ENCODE measurements around the gene UQCRFS1. TPM values are rescaled to one million over a fixed set of nuclear protein-coding genes. Genes with fewer than 3 reads are reported as not detected.

Gene UQCRFS1
- total RNA-seq, 1 donor from 2014 or later: 24.6 TPM

DNA sequence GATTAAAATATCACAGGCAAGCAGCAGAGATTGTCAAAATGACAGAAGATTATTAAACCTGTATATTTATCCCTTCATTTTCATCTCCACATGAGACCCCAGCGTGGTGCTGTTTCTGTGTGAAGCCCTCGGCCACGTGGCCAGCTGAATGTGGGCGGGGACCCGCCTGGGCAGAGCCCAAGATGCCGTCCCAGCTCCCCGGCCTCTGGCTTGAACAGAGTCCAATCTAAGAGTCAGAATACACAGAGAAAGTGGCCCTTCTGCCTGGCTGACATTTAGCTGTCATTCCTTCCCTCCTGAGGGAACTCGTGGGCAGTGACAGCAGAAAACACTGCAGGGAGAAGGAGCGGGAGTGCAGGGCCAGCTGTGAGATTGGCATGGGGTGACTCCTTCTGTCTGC is 34.9 kb upstream of the UQCRFS1 start:
- H3K27me3 Mint-ChIP-seq (ENCODE audit: low read depth): peaks cover 23% of the 10 kb centered on the region

DNA sequence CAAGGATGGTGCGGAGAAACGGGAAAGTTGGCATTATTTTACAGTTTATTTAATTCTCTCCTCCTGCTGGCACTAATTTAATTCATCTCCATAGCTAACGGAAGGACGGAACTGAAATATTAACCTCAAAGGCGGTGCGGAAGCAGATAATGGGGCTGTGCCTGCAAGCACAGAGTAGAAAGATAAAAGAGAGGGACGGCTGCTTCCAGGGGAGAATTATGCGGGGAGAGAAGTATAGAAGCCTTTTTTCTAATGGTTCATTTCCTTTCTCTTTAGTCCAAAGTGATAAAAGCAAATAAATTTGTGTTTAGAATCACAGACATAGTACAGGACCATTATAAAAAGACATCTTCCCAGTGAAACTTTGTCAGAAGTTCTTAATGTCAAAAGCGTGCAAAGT is 34.5 kb upstream of the UQCRFS1 start:
- H3K27me3 Mint-ChIP-seq (ENCODE audit: low read depth): peaks cover 19% of the 10 kb centered on the region
- H3K9me3 Mint-ChIP-seq (ENCODE audit: low read depth): no peaks in the 10 kb centered on the region
- H3K4me3 Mint-ChIP-seq (ENCODE audit: unreplicated experiment): no peak overlapping the region

More for the DNA sequence above, 34.9 kb upstream of the UQCRFS1 start:
- DNase-seq (ENCODE audit: low spot score): no peak
- Mint-ChIP-seq H3K36me3 (ENCODE audit: low read depth) (no peaks in the 10 kb centered on the region), H3K9me3 (ENCODE audit: low read depth) (no peaks in the 10 kb centered on the region), H3K27ac (ENCODE audit: unreplicated experiment) (no peak overlapping the region), H3K4me3 (ENCODE audit: unreplicated experiment) (no peak overlapping the region), H3K4me1 (ENCODE audit: low read depth) (no peaks in the 10 kb centered on the region)
- TF ChIP-seq, protein P1, sequence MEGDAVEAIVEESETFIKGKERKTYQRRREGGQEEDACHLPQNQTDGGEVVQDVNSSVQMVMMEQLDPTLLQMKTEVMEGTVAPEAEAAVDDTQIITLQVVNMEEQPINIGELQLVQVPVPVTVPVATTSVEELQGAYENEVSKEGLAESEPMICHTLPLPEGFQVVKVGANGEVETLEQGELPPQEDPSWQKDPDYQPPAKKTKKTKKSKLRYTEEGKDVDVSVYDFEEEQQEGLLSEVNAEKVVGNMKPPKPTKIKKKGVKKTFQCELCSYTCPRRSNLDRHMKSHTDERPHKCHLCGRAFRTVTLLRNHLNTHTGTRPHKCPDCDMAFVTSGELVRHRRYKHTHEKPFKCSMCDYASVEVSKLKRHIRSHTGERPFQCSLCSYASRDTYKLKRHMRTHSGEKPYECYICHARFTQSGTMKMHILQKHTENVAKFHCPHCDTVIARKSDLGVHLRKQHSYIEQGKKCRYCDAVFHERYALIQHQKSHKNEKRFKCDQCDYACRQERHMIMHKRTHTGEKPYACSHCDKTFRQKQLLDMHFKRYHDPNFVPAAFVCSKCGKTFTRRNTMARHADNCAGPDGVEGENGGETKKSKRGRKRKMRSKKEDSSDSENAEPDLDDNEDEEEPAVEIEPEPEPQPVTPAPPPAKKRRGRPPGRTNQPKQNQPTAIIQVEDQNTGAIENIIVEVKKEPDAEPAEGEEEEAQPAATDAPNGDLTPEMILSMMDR (IDR thresholded peaks at IDR 0.05): no peak

DNA sequence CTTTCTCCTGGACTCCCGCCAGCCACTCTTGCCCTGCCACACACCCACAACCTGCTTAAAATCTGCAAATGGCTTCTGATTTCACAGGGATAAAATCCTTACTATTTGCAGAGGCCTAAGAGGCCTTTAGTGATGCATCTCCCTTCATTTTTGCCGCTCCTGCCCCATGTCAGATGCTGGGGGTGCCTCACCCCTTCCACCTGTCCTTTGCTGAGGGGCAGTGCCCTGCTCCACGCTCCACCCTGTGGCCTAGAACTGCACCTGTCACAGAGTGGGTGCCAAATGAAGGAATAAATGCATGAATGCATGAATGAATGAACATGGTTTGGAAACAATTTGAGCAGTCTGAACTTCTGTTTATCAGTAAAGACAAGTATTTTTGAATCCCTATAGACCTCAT is 34.1 kb upstream of the UQCRFS1 start:
- no peak overlapping the region for H3K27ac Mint-ChIP-seq (ENCODE audit: unreplicated experiment)
- DNase-seq (ENCODE audit: low spot score): no peak
- H3K9me3 Mint-ChIP-seq (ENCODE audit: low read depth): no peaks in the 10 kb centered on the region
- no peak overlapping the region for H3K4me3 Mint-ChIP-seq (ENCODE audit: unreplicated experiment)
- H3K36me3 Mint-ChIP-seq (ENCODE audit: low read depth): no peaks in the 10 kb centered on the region
- TF ChIP-seq, protein P1 (IDR thresholded peaks at IDR 0.05): peak; percentile 19
- peaks cover 16% of the 10 kb centered on the region for H3K27me3 Mint-ChIP-seq (ENCODE audit: low read depth)
- no peaks in the 10 kb centered on the region for H3K4me1 Mint-ChIP-seq (ENCODE audit: low read depth)

More for the DNA sequence above, 34.5 kb upstream of the UQCRFS1 start:
- H3K4me1 Mint-ChIP-seq (ENCODE audit: low read depth): no peaks in the 10 kb centered on the region
- no peaks in the 10 kb centered on the region for H3K36me3 Mint-ChIP-seq (ENCODE audit: low read depth)
- TF ChIP-seq, protein P1 (IDR thresholded peaks at IDR 0.05): no peak
- H3K27ac Mint-ChIP-seq (ENCODE audit: unreplicated experiment): no peak overlapping the region
- no peak for DNase-seq (ENCODE audit: low spot score)

DNA sequence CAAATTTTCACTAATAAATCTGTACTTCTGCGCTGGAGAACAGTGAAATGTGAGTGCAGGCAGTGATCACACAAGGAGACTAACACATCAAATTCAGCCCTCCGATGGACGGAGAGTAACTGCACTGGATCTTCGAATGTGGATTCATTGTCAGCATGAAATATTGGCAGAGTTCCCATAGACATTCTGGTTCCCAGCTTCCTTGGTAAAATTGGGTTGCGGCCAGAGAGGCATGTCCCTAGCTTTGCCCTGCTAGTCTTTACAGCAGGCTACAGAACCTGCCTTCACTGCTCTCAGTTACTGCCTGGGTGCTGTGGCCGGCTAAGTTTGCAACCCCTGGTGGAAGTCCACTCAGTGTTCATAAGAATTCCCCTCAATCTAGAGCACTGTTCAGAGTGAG is 32.3 kb upstream of the UQCRFS1 start:
- peaks cover 18% of the 10 kb centered on the region for H3K27me3 Mint-ChIP-seq (ENCODE audit: low read depth)
- no peaks in the 10 kb centered on the region for H3K36me3 Mint-ChIP-seq (ENCODE audit: low read depth)
- no peak overlapping the region for H3K4me3 Mint-ChIP-seq (ENCODE audit: unreplicated experiment)
- H3K4me1 Mint-ChIP-seq (ENCODE audit: low read depth): no peaks in the 10 kb centered on the region
- TF ChIP-seq, protein P1 (IDR thresholded peaks at IDR 0.05): no peak
- no peak for DNase-seq (ENCODE audit: low spot score)
- no peaks in the 10 kb centered on the region for H3K9me3 Mint-ChIP-seq (ENCODE audit: low read depth)
- H3K27ac Mint-ChIP-seq (ENCODE audit: unreplicated experiment): no peak overlapping the region

DNA sequence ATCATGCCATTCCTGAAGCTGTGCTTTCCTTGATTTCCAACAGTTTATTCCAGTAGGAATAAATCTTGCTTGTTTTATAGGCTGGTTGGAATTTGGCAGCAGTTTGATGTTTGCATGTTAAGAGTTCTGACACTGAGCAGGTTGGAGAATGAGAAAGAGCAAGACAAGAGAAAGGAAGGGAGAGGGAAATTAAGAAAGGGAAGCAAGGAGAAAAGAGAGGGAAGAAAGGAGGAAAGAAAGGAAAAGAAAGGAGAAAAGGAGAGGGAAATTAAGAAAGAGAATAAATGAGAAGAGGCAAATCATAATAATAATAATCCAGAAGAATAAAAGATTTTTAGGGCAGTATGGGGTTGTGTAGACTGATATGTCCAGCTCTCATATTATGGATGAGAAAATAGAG is 28.4 kb upstream of the UQCRFS1 start:
- H3K36me3 Mint-ChIP-seq (ENCODE audit: low read depth): no peaks in the 10 kb centered on the region
- no peak overlapping the region for H3K4me3 Mint-ChIP-seq (ENCODE audit: unreplicated experiment)
- peaks cover 11% of the 10 kb centered on the region for H3K27me3 Mint-ChIP-seq (ENCODE audit: low read depth)
- peaks cover 5% of the 10 kb centered on the region for H3K9me3 Mint-ChIP-seq (ENCODE audit: low read depth)
- no peak for DNase-seq (ENCODE audit: low spot score)
- TF ChIP-seq, protein P1 (IDR thresholded peaks at IDR 0.05): no peak
- H3K4me1 Mint-ChIP-seq (ENCODE audit: low read depth): no peaks in the 10 kb centered on the region
- H3K27ac Mint-ChIP-seq (ENCODE audit: unreplicated experiment): no peak overlapping the region

Data from chondrocyte (in vitro differentiated cells).